C4-2B (cell line): ENCODE data around the gene BTBD2.

Source experiments
- ZFX ChIP-seq: fragments of 450-650 bp; IDR thresholded peaks from 2 replicates; pipeline ENCODE4 v1.6.1; 2017
- TF ChIP-seq, protein P1 (sequence below): fragments of 450-650 bp; conservative IDR thresholded peaks from 2 replicates; pipeline ENCODE4 v1.5.1; 2017; ENCODE audit warnings: mild to moderate bottlenecking

- no peak for TF ChIP-seq ZFX
- TF ChIP-seq, protein P1, sequence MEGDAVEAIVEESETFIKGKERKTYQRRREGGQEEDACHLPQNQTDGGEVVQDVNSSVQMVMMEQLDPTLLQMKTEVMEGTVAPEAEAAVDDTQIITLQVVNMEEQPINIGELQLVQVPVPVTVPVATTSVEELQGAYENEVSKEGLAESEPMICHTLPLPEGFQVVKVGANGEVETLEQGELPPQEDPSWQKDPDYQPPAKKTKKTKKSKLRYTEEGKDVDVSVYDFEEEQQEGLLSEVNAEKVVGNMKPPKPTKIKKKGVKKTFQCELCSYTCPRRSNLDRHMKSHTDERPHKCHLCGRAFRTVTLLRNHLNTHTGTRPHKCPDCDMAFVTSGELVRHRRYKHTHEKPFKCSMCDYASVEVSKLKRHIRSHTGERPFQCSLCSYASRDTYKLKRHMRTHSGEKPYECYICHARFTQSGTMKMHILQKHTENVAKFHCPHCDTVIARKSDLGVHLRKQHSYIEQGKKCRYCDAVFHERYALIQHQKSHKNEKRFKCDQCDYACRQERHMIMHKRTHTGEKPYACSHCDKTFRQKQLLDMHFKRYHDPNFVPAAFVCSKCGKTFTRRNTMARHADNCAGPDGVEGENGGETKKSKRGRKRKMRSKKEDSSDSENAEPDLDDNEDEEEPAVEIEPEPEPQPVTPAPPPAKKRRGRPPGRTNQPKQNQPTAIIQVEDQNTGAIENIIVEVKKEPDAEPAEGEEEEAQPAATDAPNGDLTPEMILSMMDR: no peak
Observed at GRCh38 chr19:2043961-2044708, 28.6 kb upstream of the BTBD2 start.
